Body of pancreas (tissue), 4 donors: ENCODE measurements around the gene STK32B.

Experiments
- CTCF ChIP-seq, 7 experiments: fragments of 450-650 bp in 4 of 7; fragments of 200-600 bp in 3 of 7; sonication (generic) in 3 of 7; IDR thresholded peaks; one replicate each; pipeline ENCODE4 v1.5.1; 2016 to 2019; ENCODE audit warnings: antibody characterized with exemption in 7 of 7
- POLR2A ChIP-seq, 3 donors: fragments of 450-650 bp; IDR thresholded peaks; one replicate each; pipeline ENCODE4 v1.6.1; 2016; ENCODE audit warnings: antibody characterized with exemption in 3 of 3, mild to moderate bottlenecking in 2 of 3

DNA sequence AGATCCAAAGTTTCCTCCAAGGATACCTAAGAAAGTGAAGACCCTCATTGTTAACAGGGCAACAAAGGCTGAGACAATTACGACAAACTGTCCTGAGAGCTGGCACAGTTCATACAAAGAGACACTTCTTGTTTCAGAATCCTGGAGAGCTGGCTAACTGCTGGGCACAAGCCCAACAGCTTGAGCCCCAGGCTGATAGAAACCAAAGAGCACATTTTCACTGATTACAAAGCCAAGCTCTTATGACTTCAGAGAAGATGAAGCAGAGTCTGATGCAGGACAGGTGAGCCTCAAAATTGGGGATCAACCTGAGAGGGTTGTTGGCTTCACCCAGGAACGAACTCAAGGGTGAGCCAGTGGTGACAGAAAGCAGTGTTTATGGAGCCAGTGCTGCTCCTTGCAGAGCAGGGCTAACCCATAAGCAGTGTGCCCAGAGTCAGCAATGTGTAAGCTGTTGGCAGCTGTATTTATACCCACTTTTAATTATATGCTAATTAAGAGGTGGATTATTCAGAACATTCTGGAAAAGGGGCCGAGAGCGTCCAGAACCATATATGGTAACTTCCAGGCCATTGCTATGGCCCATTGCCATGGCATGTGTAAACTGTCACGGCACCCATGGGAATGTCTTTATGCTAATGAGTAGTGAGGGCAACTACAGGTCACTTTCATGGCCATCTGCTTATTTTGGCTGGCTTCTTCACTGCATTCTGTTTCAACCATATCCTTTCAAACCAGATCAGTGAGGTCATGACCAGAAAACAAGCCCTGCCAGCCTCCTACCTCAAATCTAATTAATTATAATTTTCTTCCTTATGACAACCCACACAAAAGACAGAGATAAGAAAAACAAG is 473.4 kb downstream of the STK32B start:
- peak in 2 of 3 donors; percentile 31 to 36 for TF ChIP-seq POLR2A (IDR thresholded peaks at IDR 0.05)
- TF ChIP-seq CTCF (IDR thresholded peaks at IDR 0.05) = no peak
